Measurements from ENCODE around the gene ZAP70. TPM values are rescaled to one million over a fixed set of nuclear protein-coding genes. Genes with fewer than 3 reads are reported as not detected.

Gene ZAP70
- total RNA-seq, 1 experiment from 2014 or later = not detected

GRCh38 chr2:97758131-97758705 lies 44.8 kb downstream of the ZAP70 start:
- H3K4me3 ChIP-seq (ENCODE audit: low read depth, low read length, poor library complexity, severe bottlenecking) = no peak overlapping the region
- ChIA-PET CTCF (no interaction called here), POLR2A (ENCODE audit: low non-redundant PET) (no interaction called here)
- no peaks in the 10 kb centered on the region for H3K27me3 ChIP-seq (replicated peaks; ENCODE audit: insufficient read depth, low read depth, low read length, poor library complexity)
- no TSS peak for BruUV-seq (replicated peaks)
- DNase-seq (ENCODE audit: low spot score) = no peak
- H3K27ac ChIP-seq (ENCODE audit: low read depth, low read length, poor library complexity, severe bottlenecking) = no peak overlapping the region
- TF ChIP-seq EZH2 (IDR thresholded peaks at IDR 0.05; ENCODE audit: borderline replicate concordance, low read depth, low read length, poor library complexity, severe bottlenecking) = no peak
- no peak for TF ChIP-seq CTCF (conservative IDR thresholded peaks at IDR 0.05; ENCODE audit: low read depth, low read length)
- no peaks in the 10 kb centered on the region for H3K4me1 ChIP-seq (ENCODE audit: insufficient read depth, low read length, poor library complexity, severe bottlenecking)
- peaks cover 6% of the 10 kb centered on the region for H3K36me3 ChIP-seq (ENCODE audit: insufficient read depth, low read length, poor library complexity, severe bottlenecking)
- intact Hi-C loops (cut with micrococcal nuclease; ENCODE audit: unreplicated experiment) = no loop called here
- no peaks in the 10 kb centered on the region for H3K9me3 ChIP-seq (ENCODE audit: low read depth, low read length, poor library complexity, severe bottlenecking)

- BruUV-seq (replicated peaks) = no TSS peak
- Histone ChIP-seq H3K27me3 (replicated peaks; ENCODE audit: insufficient read depth, low read depth, low read length, poor library complexity) (no peaks in the 10 kb centered on the region), H3K4me1 (ENCODE audit: insufficient read depth, low read length, poor library complexity, severe bottlenecking) (no peaks in the 10 kb centered on the region), H3K9me3 (ENCODE audit: low read depth, low read length, poor library complexity, severe bottlenecking) (no peaks in the 10 kb centered on the region), H3K36me3 (ENCODE audit: insufficient read depth, low read length, poor library complexity, severe bottlenecking) (peaks cover 6% of the 10 kb centered on the region), H3K4me3 (ENCODE audit: low read depth, low read length, poor library complexity, severe bottlenecking) (no peak overlapping the region), H3K27ac (ENCODE audit: low read depth, low read length, poor library complexity, severe bottlenecking) (no peak overlapping the region)
- no peak for DNase-seq (ENCODE audit: low spot score)
- CTCF ChIA-PET = no interaction called here
- POLR2A ChIA-PET (ENCODE audit: low non-redundant PET) = no interaction called here
- intact Hi-C loops (cut with micrococcal nuclease; ENCODE audit: unreplicated experiment) = no loop called here
- TF ChIP-seq CTCF (conservative IDR thresholded peaks at IDR 0.05; ENCODE audit: low read depth, low read length) = no peak
- TF ChIP-seq EZH2 (IDR thresholded peaks at IDR 0.05; ENCODE audit: borderline replicate concordance, low read depth, low read length, poor library complexity, severe bottlenecking) = no peak
These were observed 46.5 kb downstream of the ZAP70 start for GRCh38 chr2:97759727-97760407.

- Histone ChIP-seq H3K27me3 (replicated peaks; ENCODE audit: insufficient read depth, low read depth, low read length, poor library complexity) (no peaks in the 10 kb centered on the region), H3K27ac (ENCODE audit: low read depth, low read length, poor library complexity, severe bottlenecking) (no peak overlapping the region), H3K9me3 (ENCODE audit: low read depth, low read length, poor library complexity, severe bottlenecking) (no peaks in the 10 kb centered on the region), H3K4me1 (ENCODE audit: insufficient read depth, low read length, poor library complexity, severe bottlenecking) (no peaks in the 10 kb centered on the region), H3K36me3 (ENCODE audit: insufficient read depth, low read length, poor library complexity, severe bottlenecking) (peaks cover 3% of the 10 kb centered on the region), H3K4me3 (ENCODE audit: low read depth, low read length, poor library complexity, severe bottlenecking) (no peak overlapping the region)
- ChIA-PET CTCF (no interaction called here), POLR2A (ENCODE audit: low non-redundant PET) (no interaction called here)
- TF ChIP-seq CTCF (conservative IDR thresholded peaks at IDR 0.05; ENCODE audit: low read depth, low read length) (no peak), EZH2 (IDR thresholded peaks at IDR 0.05; ENCODE audit: borderline replicate concordance, low read depth, low read length, poor library complexity, severe bottlenecking) (no peak)
- DNase-seq (ENCODE audit: low spot score) = no peak
- intact Hi-C loops (cut with micrococcal nuclease; ENCODE audit: unreplicated experiment) = no loop called here
- no TSS peak for BruUV-seq (replicated peaks)
These were observed 47.2 kb downstream of the ZAP70 start for GRCh38 chr2:97760480-97761049.

Data from A673 (cell line).